OCI-LY7 (cell line): ENCODE data around the gene F8. TPM values are rescaled to one million over a fixed set of nuclear protein-coding genes. Genes with fewer than 3 reads are reported as not detected.
"Not testable (repeated sequence)": the region's sequence is repeated elsewhere in the genome, so short reads cannot be mapped to it uniquely, and the experiment has no call there.

Experiments
- BruUV-seq: library from RNA; stranded (reverse); fragments of 400-500 nt; replicated peaks from 2 replicates; lab custom pipeline; 2021; lab: Mats Ljungman, UMichigan
- CTCF ChIA-PET: fragments of 300-600 bp; sonication (Branson Sonifier 250); formaldehyde crosslinking; loops from one replicate; lab custom pipeline; 2022; ENCODE audit warnings: antibody characterized with exemption; ENCODE audit not compliant: unreplicated experiment; lab: Charles Lee
- POLR2A ChIA-PET: fragments of 300-600 bp; sonication (Branson Sonifier 250); formaldehyde crosslinking; loops from one replicate; lab custom pipeline; 2022; ENCODE audit warnings: antibody characterized with exemption; lab: Charles Lee
- DNase-seq: peaks from one replicate; pipeline ENCODE4 v3.0.0-alpha.2; 2015; ENCODE audit warnings: low spot score
- H2AFZ ChIP-seq: fragments of 200-600 bp; sonication (generic), shearing (Covaris generic); 2 replicates; pipeline ENCODE4 v1.6.1; 2014; ENCODE audit warnings: mild to moderate bottlenecking, antibody characterized with exemption, low read length, moderate library complexity
- H3K27ac ChIP-seq: fragments of 200-600 bp; sonication (generic); 2 replicates; pipeline ENCODE4 v1.5.1; 2014; ENCODE audit warnings: mixed run types, low read depth, mild to moderate bottlenecking, moderate library complexity, low read length, inconsistent platforms; ENCODE audit not compliant: poor library complexity, severe bottlenecking
- H3K36me3 ChIP-seq: fragments of 200-600 bp; sonication (generic); 2 replicates; pipeline ENCODE4 v1.6.1; 2014; ENCODE audit warnings: mild to moderate bottlenecking, antibody characterized with exemption, low read length, moderate library complexity, mixed read lengths; ENCODE audit not compliant: insufficient read depth
- H3K4me1 ChIP-seq: fragments of 200-600 bp; sonication (generic); 2 replicates; pipeline ENCODE4 v1.5.1; 2014; ENCODE audit warnings: mild to moderate bottlenecking, low read length; ENCODE audit not compliant: insufficient read depth, poor library complexity, severe bottlenecking
- H3K4me2 ChIP-seq: fragments of 200-600 bp; sonication (generic); 2 replicates; pipeline ENCODE4 v1.6.1; 2014; ENCODE audit warnings: mild to moderate bottlenecking, low read length
- H3K4me3 ChIP-seq: fragments of 200-600 bp; sonication (generic); 2 replicates; pipeline ENCODE4 v1.5.1; 2014; ENCODE audit warnings: mild to moderate bottlenecking, low read depth, low read length; ENCODE audit not compliant: poor library complexity, severe bottlenecking
- H3K79me2 ChIP-seq: fragments of 200-600 bp; sonication (generic); 2 replicates; pipeline ENCODE4 v1.6.1; 2016; ENCODE audit warnings: low read depth, mild to moderate bottlenecking, low read length, moderate library complexity, mixed read lengths; ENCODE audit not compliant: insufficient read depth
- H3K9me2 ChIP-seq: fragments of 200-600 bp; sonication (generic); 2 replicates; pipeline ENCODE4 v1.6.1; 2016; ENCODE audit warnings: mild to moderate bottlenecking, low read length, mixed read lengths; ENCODE audit not compliant: insufficient read depth
- H3K9me3 ChIP-seq: fragments of 200-600 bp; sonication (generic); 2 replicates; pipeline ENCODE4 v1.6.1; 2014; ENCODE audit warnings: mild to moderate bottlenecking, mixed run types, low read length, mixed read lengths
- H4K20me1 ChIP-seq: fragments of 200-600 bp; sonication (generic); 2 replicates; pipeline ENCODE4 v1.6.1; 2014; ENCODE audit warnings: mild to moderate bottlenecking, antibody characterized with exemption, low read length, moderate library complexity, mixed read lengths; ENCODE audit not compliant: insufficient read depth
- CTCF ChIP-seq: fragments of 200-600 bp; sonication (generic); conservative IDR thresholded peaks from 2 replicates; pipeline ENCODE4 v1.5.1; 2014; ENCODE audit warnings: mild to moderate bottlenecking, antibody characterized with exemption, low read length, moderate library complexity, mixed read lengths
- EZH2phosphoT487 ChIP-seq: fragments of 200-600 bp; sonication (generic); IDR thresholded peaks from 2 replicates; pipeline ENCODE4 v1.6.1; 2018; ENCODE audit warnings: low read depth, borderline replicate concordance, mild to moderate bottlenecking, mixed run types, antibody characterized with exemption, low read length, moderate library complexity, mixed read lengths
- intact Hi-C: fragments of 100-400 bp; cut with micrococcal nuclease; formaldehyde crosslinking; loops from one replicate; pipeline ENCODE4 v1.10.0; 2022; ENCODE audit not compliant: unreplicated experiment
- total RNA-seq, 2 experiments: library from RNA; depleted of rRNA in 1 of 2; stranded (reverse); fragments of >200 nt in 1 of 2; shearing (Covaris generic) in 1 of 2; gene quantifications; 2 replicates each; pipeline ENCODE4 v1.2.3, GENCODE V29; 2014 to 2022

F8 gene
- total RNA-seq, 2 experiments from 2014 or later, result 0.47 to 1.7 TPM

- peaks cover 9% of the 10 kb centered on the region for H3K4me1 ChIP-seq
- TF ChIP-seq EZH2phosphoT487, result no peak
- no peak for TF ChIP-seq CTCF
- no peak overlapping the region for H3K27ac ChIP-seq
- H3K4me3 ChIP-seq, result no peak overlapping the region
- no peaks in the 10 kb centered on the region for H3K9me2 ChIP-seq
- ChIA-PET CTCF (no interaction called here), POLR2A (interaction anchor here (0.6 to 0.7 kb wide), 3 partner anchors 14 to 629 kb away, joined by 3 to 4 read pairs (median 3); no protein-coding TSS in a partner anchor)
- peaks cover 18% of the 10 kb centered on the region; the same call in 1 of the 2 replicates for H3K79me2 ChIP-seq
- DNase-seq, result no peak
- BruUV-seq, result no TSS peak
- H3K9me3 ChIP-seq, result no peaks in the 10 kb centered on the region
- no peaks in the 10 kb centered on the region for H4K20me1 ChIP-seq
- intact Hi-C loops, result no loop called here
- no peak overlapping the region for H2AFZ ChIP-seq
- no peak overlapping the region for H3K4me2 ChIP-seq
- H3K36me3 ChIP-seq, result no peaks in the 10 kb centered on the region
These were observed 1.6 kb upstream of the F8 start for GRCh38 chrX:155023907-155024833.

GRCh38 chrX:155020591-155020990 is 1.9 kb downstream of the F8 start:
- POLR2A ChIA-PET, result no interaction called here
- BruUV-seq, result no TSS peak
- DNase-seq, result no peak
- Histone ChIP-seq H3K27ac (no peak overlapping the region), H3K79me2 (no peaks in the 10 kb centered on the region), H3K4me1 (no peaks in the 10 kb centered on the region), H3K4me2 (no peak overlapping the region), H2AFZ (no peak overlapping the region), H4K20me1 (no peaks in the 10 kb centered on the region), H3K9me3 (no peaks in the 10 kb centered on the region), H3K9me2 (no peaks in the 10 kb centered on the region), H3K36me3 (no peaks in the 10 kb centered on the region), H3K4me3 (no peak overlapping the region)
- CTCF ChIA-PET, result no interaction called here
- TF ChIP-seq CTCF (no peak), EZH2phosphoT487 (no peak)
- intact Hi-C loops, result no loop called here

GRCh38 chrX:155009994-155010472 is 12.5 kb downstream of the F8 start:
- Histone ChIP-seq H3K4me1 (no peaks in the 10 kb centered on the region), H3K27ac (no peak overlapping the region), H4K20me1 (no peaks in the 10 kb centered on the region), H3K4me2 (no peak overlapping the region), H3K9me2 (no peaks in the 10 kb centered on the region), H3K9me3 (no peaks in the 10 kb centered on the region), H3K36me3 (no peaks in the 10 kb centered on the region), H3K79me2 (no peaks in the 10 kb centered on the region), H2AFZ (no peak overlapping the region), H3K4me3 (no peak overlapping the region)
- ChIA-PET CTCF (no interaction called here), POLR2A (no interaction called here)
- no peak for TF ChIP-seq CTCF
- TF ChIP-seq EZH2phosphoT487, result no peak
- DNase-seq, result no peak
- intact Hi-C loops, result no loop called here
- no TSS peak for BruUV-seq

GRCh38 chrX:155008578-155008977 is 13.9 kb downstream of the F8 start:
- CTCF ChIA-PET, H3K36me3 ChIP-seq, H3K4me2 ChIP-seq, H3K27ac ChIP-seq, DNase-seq, H3K9me3 ChIP-seq, H2AFZ ChIP-seq, H3K4me3 ChIP-seq, H4K20me1 ChIP-seq, POLR2A ChIA-PET, H3K79me2 ChIP-seq, BruUV-seq, H3K4me1 ChIP-seq, H3K9me2 ChIP-seq, intact Hi-C loops: not testable (repeated sequence)
